ENCODE data around the gene ZFYVE28.

DNA sequence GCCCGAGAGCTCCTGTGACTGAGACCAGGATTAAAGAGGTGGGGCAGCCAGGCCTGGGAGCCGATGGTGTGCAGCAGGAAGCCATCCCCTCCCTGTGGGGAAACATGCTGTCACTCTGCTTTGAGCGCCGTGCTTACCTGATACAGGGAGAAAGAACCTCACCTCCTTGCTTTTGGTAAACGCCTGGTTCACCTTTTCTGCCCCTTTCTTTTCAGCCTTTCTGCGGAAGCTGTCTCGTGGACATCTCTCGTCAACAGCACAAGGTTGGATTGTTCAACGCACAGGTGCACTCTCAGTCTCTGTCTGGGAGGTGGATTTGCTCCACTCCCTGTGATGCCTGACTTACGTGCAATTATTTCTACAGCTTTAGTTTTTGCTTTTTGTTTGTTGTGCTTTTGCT is 12.0 kb downstream of the ZFYVE28 start:
- TF ChIP-seq, protein P1, sequence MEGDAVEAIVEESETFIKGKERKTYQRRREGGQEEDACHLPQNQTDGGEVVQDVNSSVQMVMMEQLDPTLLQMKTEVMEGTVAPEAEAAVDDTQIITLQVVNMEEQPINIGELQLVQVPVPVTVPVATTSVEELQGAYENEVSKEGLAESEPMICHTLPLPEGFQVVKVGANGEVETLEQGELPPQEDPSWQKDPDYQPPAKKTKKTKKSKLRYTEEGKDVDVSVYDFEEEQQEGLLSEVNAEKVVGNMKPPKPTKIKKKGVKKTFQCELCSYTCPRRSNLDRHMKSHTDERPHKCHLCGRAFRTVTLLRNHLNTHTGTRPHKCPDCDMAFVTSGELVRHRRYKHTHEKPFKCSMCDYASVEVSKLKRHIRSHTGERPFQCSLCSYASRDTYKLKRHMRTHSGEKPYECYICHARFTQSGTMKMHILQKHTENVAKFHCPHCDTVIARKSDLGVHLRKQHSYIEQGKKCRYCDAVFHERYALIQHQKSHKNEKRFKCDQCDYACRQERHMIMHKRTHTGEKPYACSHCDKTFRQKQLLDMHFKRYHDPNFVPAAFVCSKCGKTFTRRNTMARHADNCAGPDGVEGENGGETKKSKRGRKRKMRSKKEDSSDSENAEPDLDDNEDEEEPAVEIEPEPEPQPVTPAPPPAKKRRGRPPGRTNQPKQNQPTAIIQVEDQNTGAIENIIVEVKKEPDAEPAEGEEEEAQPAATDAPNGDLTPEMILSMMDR (IDR thresholded peaks at IDR 0.05) = no peak
- TF ChIP-seq POLR2AphosphoS5 (IDR thresholded peaks at IDR 0.05) = no peak
